Measurements from ENCODE around the gene FBXO2.

Gene FBXO2

GRCh38 chr1:11654137-11654938, at the start of gene FBXO2, which contains the start of gene FBXO44:
TSS of gene FBXO2 (minus strand) at chr1:11654429. CDS start at chr1:11654340, 89 bp downstream.
TSS of gene FBXO44 (plus strand) at chr1:11654877. CDS start at chr1:11655836, 959 bp downstream.
- DNase-seq: no peak

GRCh38 chr1:11703357-11704193, 49.3 kb upstream of the FBXO2 start:
- DNase-seq: no peak

- DNase-seq: no peak
Observed at GRCh38 chr1:11701981-11702803, 48.0 kb upstream of the FBXO2 start.

- no peak for DNase-seq
Observed at GRCh38 chr1:11701551-11701961, 47.3 kb upstream of the FBXO2 start.

- DNase-seq: no peak
Observed at GRCh38 chr1:11700601-11701467, 46.6 kb upstream of the FBXO2 start.

- DNase-seq: no peak
Observed at GRCh38 chr1:11697893-11698210, 43.6 kb upstream of the FBXO2 start.

- no peak for DNase-seq
Observed at GRCh38 chr1:11697188-11697892, 43.1 kb upstream of the FBXO2 start.

- no peak for DNase-seq
Observed at GRCh38 chr1:11695861-11696260, 41.6 kb upstream of the FBXO2 start.

- no peak for DNase-seq
Observed at GRCh38 chr1:11693917-11694316, 39.7 kb upstream of the FBXO2 start.

GRCh38 chr1:11693024-11693590, 38.9 kb upstream of the FBXO2 start:
- no peak for DNase-seq

- no peak for DNase-seq
Observed at GRCh38 chr1:11691928-11692711, 37.9 kb upstream of the FBXO2 start.

GRCh38 chr1:11691302-11691914, 37.2 kb upstream of the FBXO2 start, which contains the start of gene DRAXIN:
TSS of gene DRAXIN (plus strand) at chr1:11691710. CDS start at chr1:11706259, 14,549 bp downstream.
- DNase-seq: peak in 1 of 2 experiments; percentile 25

GRCh38 chr1:11690397-11691301, 36.4 kb upstream of the FBXO2 start:
- peak in 1 of 2 experiments; percentile 27 for DNase-seq

- DNase-seq: no peak
Observed at GRCh38 chr1:11688506-11688905, 34.3 kb upstream of the FBXO2 start.

- DNase-seq: no peak
Observed at GRCh38 chr1:11685210-11685752, 31.1 kb upstream of the FBXO2 start.

- DNase-seq: no peak
Observed at GRCh38 chr1:11684070-11684469, 29.8 kb upstream of the FBXO2 start.

- DNase-seq: no peak
Observed at GRCh38 chr1:11682799-11683198, 28.6 kb upstream of the FBXO2 start.

GRCh38 chr1:11682287-11682771, 28.1 kb upstream of the FBXO2 start:
- DNase-seq: no peak
